ENCODE measurements around the gene RFX3.

Gene RFX3

GRCh38 chr9:3371842-3372241, 154.0 kb downstream of the RFX3 start:
- H3K9me3 Mint-ChIP-seq, result no peaks in the 10 kb centered on the region
- ATAC-seq (replicated peaks) (no peak), DNase-seq (no peak)
- H3K36me3 Mint-ChIP-seq (ENCODE audit: insufficient read depth), result peaks cover 3% of the 10 kb centered on the region
- peaks cover 9 to 21% of the 10 kb centered on the region in 2 donors for H3K4me1 Mint-ChIP-seq (ENCODE audit: low read depth in 2 of 2)
- H3K27me3 Mint-ChIP-seq, result no peaks in the 10 kb centered on the region
- H3K27ac Mint-ChIP-seq, result no peak overlapping the region
- H3K4me3 Mint-ChIP-seq, result no peak overlapping the region

- no peaks in the 10 kb centered on the region for H3K9me3 Mint-ChIP-seq
- ATAC-seq (replicated peaks), result no peak
- no peak overlapping the region for H3K27ac Mint-ChIP-seq
- no peak for DNase-seq
- H3K4me1 Mint-ChIP-seq (ENCODE audit: low read depth in 2 of 2), result peaks cover 12 to 31% of the 10 kb centered on the region in 2 donors
- H3K4me3 Mint-ChIP-seq, result no peak overlapping the region
- H3K27me3 Mint-ChIP-seq, result no peaks in the 10 kb centered on the region
- H3K36me3 Mint-ChIP-seq (ENCODE audit: insufficient read depth), result peaks cover 3% of the 10 kb centered on the region
These were observed 155.1 kb downstream of the RFX3 start for GRCh38 chr9:3370715-3371114.

GRCh38 chr9:3367185-3367584, 158.6 kb downstream of the RFX3 start:
- Mint-ChIP-seq H3K27me3 (no peaks in the 10 kb centered on the region), H3K36me3 (ENCODE audit: insufficient read depth) (peaks cover 3% of the 10 kb centered on the region), H3K4me1 (ENCODE audit: low read depth in 2 of 2) (peaks cover 10 to 31% of the 10 kb centered on the region in 2 donors), H3K9me3 (no peaks in the 10 kb centered on the region), H3K4me3 (no peak overlapping the region), H3K27ac (no peak overlapping the region)
- no peak for ATAC-seq (replicated peaks)
- DNase-seq, result no peak

- no peak for ATAC-seq (replicated peaks)
- H3K4me3 Mint-ChIP-seq, result no peak overlapping the region
- no peaks in the 10 kb centered on the region for H3K9me3 Mint-ChIP-seq
- peaks cover 10 to 26% of the 10 kb centered on the region in 2 donors for H3K4me1 Mint-ChIP-seq (ENCODE audit: low read depth in 2 of 2)
- H3K36me3 Mint-ChIP-seq (ENCODE audit: insufficient read depth), result no peaks in the 10 kb centered on the region
- no peak overlapping the region for H3K27ac Mint-ChIP-seq
- DNase-seq, result no peak
- H3K27me3 Mint-ChIP-seq, result no peaks in the 10 kb centered on the region
These were observed 164.0 kb downstream of the RFX3 start for GRCh38 chr9:3361689-3362392.

- ATAC-seq (replicated peaks), result no peak
These were observed 164.7 kb downstream of the RFX3 start for GRCh38 chr9:3361116-3361515.

GRCh38 chr9:3360245-3360644, 165.6 kb downstream of the RFX3 start:
- H3K27ac Mint-ChIP-seq, result no peak overlapping the region
- peaks cover 7 to 11% of the 10 kb centered on the region in 2 donors for H3K4me1 Mint-ChIP-seq (ENCODE audit: low read depth in 2 of 2)
- no peak for DNase-seq
- H3K4me3 Mint-ChIP-seq, result no peak overlapping the region
- H3K9me3 Mint-ChIP-seq, result no peaks in the 10 kb centered on the region
- no peaks in the 10 kb centered on the region for H3K27me3 Mint-ChIP-seq
- no peaks in the 10 kb centered on the region for H3K36me3 Mint-ChIP-seq (ENCODE audit: insufficient read depth)
- ATAC-seq (replicated peaks), result no peak

More at GRCh38 chr9:3361116-3361515, 164.7 kb downstream of the RFX3 start:
- no peak overlapping the region for H3K4me3 Mint-ChIP-seq
- H3K9me3 Mint-ChIP-seq, result no peaks in the 10 kb centered on the region
- H3K4me1 Mint-ChIP-seq (ENCODE audit: low read depth in 2 of 2), result peaks cover 7 to 19% of the 10 kb centered on the region in 2 donors
- no peaks in the 10 kb centered on the region for H3K36me3 Mint-ChIP-seq (ENCODE audit: insufficient read depth)
- H3K27me3 Mint-ChIP-seq, result no peaks in the 10 kb centered on the region
- DNase-seq, result no peak
- H3K27ac Mint-ChIP-seq, result no peak overlapping the region

- DNase-seq (no peak), ATAC-seq (replicated peaks) (no peak)
- Mint-ChIP-seq H3K27ac (no peak overlapping the region), H3K4me3 (no peak overlapping the region), H3K9me3 (no peaks in the 10 kb centered on the region), H3K4me1 (ENCODE audit: low read depth in 2 of 2) (peaks cover 7 to 11% of the 10 kb centered on the region in 2 donors), H3K36me3 (ENCODE audit: insufficient read depth) (no peaks in the 10 kb centered on the region), H3K27me3 (no peaks in the 10 kb centered on the region)
These were observed 166.0 kb downstream of the RFX3 start for GRCh38 chr9:3359778-3360177.

- DNase-seq (no peak), ATAC-seq (replicated peaks) (no peak)
- H3K9me3 Mint-ChIP-seq, result peaks cover 0 to under 1% of the 10 kb centered on the region in 2 donors
- no peaks in the 10 kb centered on the region for H3K27me3 Mint-ChIP-seq
- H3K4me1 Mint-ChIP-seq (ENCODE audit: low read depth in 2 of 2), result peaks cover 7 to 11% of the 10 kb centered on the region in 2 donors
- no peak overlapping the region for H3K4me3 Mint-ChIP-seq
- no peaks in the 10 kb centered on the region for H3K36me3 Mint-ChIP-seq (ENCODE audit: insufficient read depth)
- H3K27ac Mint-ChIP-seq, result no peak overlapping the region
These were observed 166.6 kb downstream of the RFX3 start for GRCh38 chr9:3359048-3359692.

- no peaks in the 10 kb centered on the region for H3K9me3 Mint-ChIP-seq
These were observed 177.6 kb downstream of the RFX3 start for GRCh38 chr9:3348169-3348568.

GRCh38 chr9:3346549-3346948, 179.3 kb downstream of the RFX3 start:
- DNase-seq (no peak), ATAC-seq (replicated peaks) (no peak)
- Mint-ChIP-seq H3K27ac (no peak overlapping the region), H3K4me1 (ENCODE audit: low read depth in 2 of 2) (peaks cover 0 to 6% of the 10 kb centered on the region in 2 donors), H3K9me3 (no peaks in the 10 kb centered on the region), H3K4me3 (no peak overlapping the region), H3K27me3 (no peaks in the 10 kb centered on the region), H3K36me3 (ENCODE audit: insufficient read depth) (no peaks in the 10 kb centered on the region)

More at GRCh38 chr9:3348169-3348568, 177.6 kb downstream of the RFX3 start:
- H3K4me1 Mint-ChIP-seq (ENCODE audit: low read depth in 2 of 2), result peaks cover 0 to 6% of the 10 kb centered on the region in 2 donors
- ATAC-seq (replicated peaks) (no peak), DNase-seq (no peak)
- H3K27ac Mint-ChIP-seq, result no peak overlapping the region
- no peaks in the 10 kb centered on the region for H3K27me3 Mint-ChIP-seq
- no peaks in the 10 kb centered on the region for H3K36me3 Mint-ChIP-seq (ENCODE audit: insufficient read depth)
- H3K4me3 Mint-ChIP-seq, result no peak overlapping the region

- Mint-ChIP-seq H3K27ac (no peak overlapping the region), H3K4me1 (ENCODE audit: low read depth in 2 of 2) (peaks cover under 1 to 2% of the 10 kb centered on the region in 2 donors), H3K36me3 (ENCODE audit: insufficient read depth) (no peaks in the 10 kb centered on the region), H3K4me3 (no peak overlapping the region), H3K9me3 (no peaks in the 10 kb centered on the region), H3K27me3 (no peaks in the 10 kb centered on the region)
- no peak for DNase-seq
- ATAC-seq (replicated peaks), result no peak
These were observed 182.1 kb downstream of the RFX3 start for GRCh38 chr9:3343671-3344070.

- ATAC-seq (replicated peaks) (no peak), DNase-seq (no peak)
- H3K27ac Mint-ChIP-seq, result no peak overlapping the region
- H3K4me3 Mint-ChIP-seq, result no peak overlapping the region
- H3K27me3 Mint-ChIP-seq, result no peaks in the 10 kb centered on the region
- H3K36me3 Mint-ChIP-seq (ENCODE audit: insufficient read depth), result no peaks in the 10 kb centered on the region
- no peaks in the 10 kb centered on the region for H3K9me3 Mint-ChIP-seq
- H3K4me1 Mint-ChIP-seq (ENCODE audit: low read depth in 2 of 2), result peaks cover 4 to 10% of the 10 kb centered on the region in 2 donors
These were observed 183.5 kb downstream of the RFX3 start for GRCh38 chr9:3342159-3342777.

GRCh38 chr9:3337515-3338225, 188.1 kb downstream of the RFX3 start:
- DNase-seq (no peak), ATAC-seq (replicated peaks) (no peak)
- Mint-ChIP-seq H3K27ac (peak overlapping the region in 1 of 2 donors; percentile 46), H3K36me3 (ENCODE audit: insufficient read depth) (peaks cover 2% of the 10 kb centered on the region), H3K4me1 (ENCODE audit: low read depth in 2 of 2) (peaks cover 7 to 17% of the 10 kb centered on the region in 2 donors), H3K27me3 (no peaks in the 10 kb centered on the region), H3K9me3 (no peaks in the 10 kb centered on the region), H3K4me3 (no peak overlapping the region)

All from effector memory CD8-positive, alpha-beta T cell (primary cell).